HUES6 (cell line): ENCODE results near the gene TSSK2.

Experiments
- H3K27ac ChIP-seq: 2 replicates; pipeline ENCODE4 v1.7.0; 2013; ENCODE audit warnings: low read depth, mild to moderate bottlenecking, low read length, inconsistent platforms
- H3K27me3 ChIP-seq: 2 replicates; pipeline ENCODE4 v1.6.1; 2013; ENCODE audit warnings: low read length; ENCODE audit not compliant: control insufficient read depth, insufficient read depth
- H3K36me3 ChIP-seq: 2 replicates; pipeline ENCODE4 v1.6.1; 2013; ENCODE audit warnings: low read length; ENCODE audit not compliant: control insufficient read depth, insufficient read depth
- H3K4me1 ChIP-seq: 2 replicates; pipeline ENCODE4 v1.6.1; 2013; ENCODE audit warnings: low read length; ENCODE audit not compliant: control insufficient read depth, insufficient read depth
- H3K4me3 ChIP-seq: 2 replicates; pipeline ENCODE4 v1.5.1; 2013; ENCODE audit warnings: low read depth, low read length
- H3K9ac ChIP-seq: one replicate; pipeline ENCODE4 v1.6.1; 2013; ENCODE audit warnings: mild to moderate bottlenecking, low read length
- H3K9me3 ChIP-seq: 2 replicates; pipeline ENCODE4 v1.6.1; 2013; ENCODE audit warnings: low read depth, low read length; ENCODE audit not compliant: control insufficient read depth, insufficient read depth

TSSK2 gene

GRCh38 chr22:19107730-19108074 is 23.4 kb upstream of the TSSK2 start:
- H3K27ac ChIP-seq: no peak overlapping the region

GRCh38 chr22:19108807-19109197 is 22.3 kb upstream of the TSSK2 start:
- no peaks in the 10 kb centered on the region for H3K27me3 ChIP-seq
- no peaks in the 10 kb centered on the region for H3K9me3 ChIP-seq
- H3K9ac ChIP-seq: no peak overlapping the region
- H3K4me1 ChIP-seq: peaks cover 21% of the 10 kb centered on the region
- no peak overlapping the region for H3K4me3 ChIP-seq
- no peak overlapping the region for H3K27ac ChIP-seq
- no peaks in the 10 kb centered on the region for H3K36me3 ChIP-seq

More at GRCh38 chr22:19107730-19108074, 23.4 kb upstream of the TSSK2 start:
- no peaks in the 10 kb centered on the region for H3K27me3 ChIP-seq
- H3K36me3 ChIP-seq: no peaks in the 10 kb centered on the region
- no peak overlapping the region for H3K9ac ChIP-seq
- H3K4me3 ChIP-seq: no peak overlapping the region
- H3K4me1 ChIP-seq: peaks cover 21% of the 10 kb centered on the region
- H3K9me3 ChIP-seq: no peaks in the 10 kb centered on the region

GRCh38 chr22:19109198-19110063 is 21.7 kb upstream of the TSSK2 start:
- no peak overlapping the region for H3K9ac ChIP-seq
- H3K36me3 ChIP-seq: no peaks in the 10 kb centered on the region
- no peak overlapping the region for H3K4me3 ChIP-seq
- peaks cover 21% of the 10 kb centered on the region for H3K4me1 ChIP-seq
- no peaks in the 10 kb centered on the region for H3K27me3 ChIP-seq
- no peak overlapping the region for H3K27ac ChIP-seq
- no peaks in the 10 kb centered on the region for H3K9me3 ChIP-seq

DNA sequence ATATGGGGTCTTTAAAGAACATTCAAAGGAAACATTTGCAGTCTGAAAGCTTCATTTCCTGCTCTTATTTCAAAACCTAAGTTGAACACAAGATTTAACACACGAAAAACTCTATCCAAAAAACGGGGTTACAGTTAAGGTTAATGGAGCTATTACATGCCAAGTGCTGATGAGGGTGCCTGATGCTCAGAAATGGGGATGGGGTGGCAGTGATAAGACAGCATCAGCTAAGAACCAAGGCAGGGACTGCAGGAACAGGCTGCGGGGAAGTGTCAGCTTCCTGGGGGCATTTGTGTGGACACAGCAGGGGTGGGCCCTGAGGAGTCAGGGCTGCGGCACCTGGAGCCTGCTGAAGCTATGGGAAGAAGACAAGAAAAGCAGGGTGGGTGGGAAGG is 21.0 kb upstream of the TSSK2 start:
- Histone ChIP-seq H3K4me1 (peaks cover 21% of the 10 kb centered on the region), H3K9me3 (no peaks in the 10 kb centered on the region), H3K27ac (no peak overlapping the region), H3K27me3 (no peaks in the 10 kb centered on the region), H3K4me3 (no peak overlapping the region), H3K36me3 (no peaks in the 10 kb centered on the region), H3K9ac (no peak overlapping the region)

DNA sequence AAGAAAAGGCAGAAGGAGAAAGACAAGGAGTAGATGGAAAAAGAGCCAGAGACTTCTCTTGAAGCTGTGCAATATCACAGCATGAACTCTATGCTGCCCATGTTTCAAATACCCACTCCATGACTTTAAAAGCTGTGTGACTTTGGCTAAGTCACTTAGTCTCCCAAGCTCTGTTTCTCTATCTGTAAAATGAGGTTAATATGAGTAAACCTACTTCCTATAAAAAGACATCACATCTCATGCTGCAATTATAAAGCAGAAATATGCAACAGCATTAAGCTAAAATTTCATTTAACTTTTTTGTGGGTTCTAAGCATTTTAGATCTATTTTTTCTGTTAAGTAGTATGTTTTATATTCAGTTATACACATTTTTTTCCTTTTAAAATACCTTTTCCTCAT is 20.5 kb upstream of the TSSK2 start:
- H3K27me3 ChIP-seq: no peaks in the 10 kb centered on the region
- H3K9ac ChIP-seq: no peak overlapping the region
- H3K36me3 ChIP-seq: no peaks in the 10 kb centered on the region
- peaks cover 21% of the 10 kb centered on the region for H3K4me1 ChIP-seq
- H3K4me3 ChIP-seq: no peak overlapping the region
- H3K27ac ChIP-seq: no peak overlapping the region
- H3K9me3 ChIP-seq: no peaks in the 10 kb centered on the region

- Histone ChIP-seq H3K27me3 (no peaks in the 10 kb centered on the region), H3K4me3 (no peak overlapping the region), H3K9me3 (no peaks in the 10 kb centered on the region), H3K36me3 (no peaks in the 10 kb centered on the region), H3K4me1 (peaks cover 21% of the 10 kb centered on the region), H3K9ac (no peak overlapping the region), H3K27ac (no peak overlapping the region)
Measured at GRCh38 chr22:19111140-19111539, 20.0 kb upstream of the TSSK2 start.

DNA sequence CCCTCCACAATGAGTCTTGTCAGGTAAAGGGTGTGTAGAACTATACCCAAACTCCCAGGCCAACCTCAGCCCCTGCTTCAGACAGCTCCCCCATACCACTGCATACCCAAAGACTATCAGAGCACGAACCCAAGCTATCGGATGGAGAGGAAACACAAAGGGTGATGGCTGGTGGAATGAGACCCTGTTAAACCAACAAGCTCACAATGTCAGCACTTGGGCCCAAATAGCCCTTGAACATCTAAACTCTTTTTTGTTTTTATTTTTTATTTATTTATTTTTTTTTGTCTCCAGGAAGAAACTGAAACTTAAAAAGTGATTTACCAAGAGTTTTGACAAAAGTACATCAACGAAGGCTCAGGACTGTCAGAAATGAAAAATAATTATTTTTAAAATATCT is 19.5 kb upstream of the TSSK2 start:
- Histone ChIP-seq H3K27ac (no peak overlapping the region), H3K9ac (no peak overlapping the region), H3K27me3 (no peaks in the 10 kb centered on the region), H3K36me3 (peaks cover 1% of the 10 kb centered on the region), H3K4me3 (no peak overlapping the region), H3K4me1 (peaks cover 21% of the 10 kb centered on the region), H3K9me3 (no peaks in the 10 kb centered on the region)

- peaks cover 21% of the 10 kb centered on the region for H3K4me1 ChIP-seq
- H3K9me3 ChIP-seq: no peaks in the 10 kb centered on the region
- H3K27me3 ChIP-seq: no peaks in the 10 kb centered on the region
- H3K9ac ChIP-seq: no peak overlapping the region
- H3K36me3 ChIP-seq: peaks cover 5% of the 10 kb centered on the region
- H3K4me3 ChIP-seq: no peak overlapping the region
- H3K27ac ChIP-seq: no peak overlapping the region
Measured at GRCh38 chr22:19113429-19113828, 17.7 kb upstream of the TSSK2 start.

DNA sequence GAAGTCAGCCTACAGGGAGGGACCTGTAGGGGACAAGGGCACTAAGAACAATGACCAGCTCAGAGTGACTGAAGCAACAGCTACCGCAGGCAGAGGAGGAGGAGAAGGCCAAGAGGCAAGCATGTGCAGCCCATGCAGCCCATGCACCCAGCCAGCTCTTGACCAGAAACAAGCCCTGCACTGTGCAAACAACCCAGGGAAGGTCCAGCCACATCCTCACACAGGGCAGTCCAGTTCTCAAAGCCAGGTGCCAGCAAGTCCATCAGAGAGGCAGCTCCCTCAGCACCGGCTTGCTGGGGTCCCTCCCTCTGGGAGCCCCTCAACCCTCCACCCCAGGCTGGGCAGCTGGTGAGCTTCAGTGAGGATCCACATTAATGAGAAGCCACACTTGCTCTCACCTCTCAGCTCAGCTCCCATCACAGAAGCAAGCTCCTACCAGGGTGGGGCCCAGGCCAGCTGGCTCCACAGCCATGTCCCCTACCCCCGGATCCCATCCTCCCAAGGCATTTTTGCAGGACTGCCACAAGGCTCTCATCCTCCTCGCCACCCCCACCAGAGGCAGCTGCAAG is 16.0 kb upstream of the TSSK2 start:
- peaks cover 11% of the 10 kb centered on the region for H3K36me3 ChIP-seq
- H3K9ac ChIP-seq: no peak overlapping the region
- H3K27me3 ChIP-seq: no peaks in the 10 kb centered on the region
- H3K4me1 ChIP-seq: peaks cover 16% of the 10 kb centered on the region
- H3K9me3 ChIP-seq: no peaks in the 10 kb centered on the region
- no peak overlapping the region for H3K27ac ChIP-seq
- no peak overlapping the region for H3K4me3 ChIP-seq

DNA sequence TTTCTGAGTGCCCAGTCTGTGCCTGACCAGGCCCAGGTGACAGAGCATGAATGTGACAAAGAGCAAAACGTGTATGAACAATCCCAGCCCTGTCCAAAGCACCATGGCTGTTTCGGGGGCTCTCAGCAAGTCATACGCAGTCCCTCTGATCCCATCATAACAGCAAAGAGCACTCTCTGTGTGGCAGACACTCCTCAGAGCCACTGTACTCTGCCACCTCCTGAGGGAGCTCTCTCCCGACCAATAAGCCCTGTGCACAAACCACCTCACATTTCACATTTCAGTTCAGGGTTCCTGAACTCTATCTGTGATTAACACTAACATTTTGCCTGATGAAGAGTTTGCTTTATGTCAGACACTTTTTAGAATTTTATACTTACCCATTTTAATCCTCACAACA is 15.5 kb upstream of the TSSK2 start:
- Histone ChIP-seq H3K27ac (no peak overlapping the region), H3K4me1 (peaks cover 19% of the 10 kb centered on the region), H3K9me3 (no peaks in the 10 kb centered on the region), H3K36me3 (peaks cover 13% of the 10 kb centered on the region), H3K27me3 (no peaks in the 10 kb centered on the region), H3K9ac (no peak overlapping the region), H3K4me3 (no peak overlapping the region)

DNA sequence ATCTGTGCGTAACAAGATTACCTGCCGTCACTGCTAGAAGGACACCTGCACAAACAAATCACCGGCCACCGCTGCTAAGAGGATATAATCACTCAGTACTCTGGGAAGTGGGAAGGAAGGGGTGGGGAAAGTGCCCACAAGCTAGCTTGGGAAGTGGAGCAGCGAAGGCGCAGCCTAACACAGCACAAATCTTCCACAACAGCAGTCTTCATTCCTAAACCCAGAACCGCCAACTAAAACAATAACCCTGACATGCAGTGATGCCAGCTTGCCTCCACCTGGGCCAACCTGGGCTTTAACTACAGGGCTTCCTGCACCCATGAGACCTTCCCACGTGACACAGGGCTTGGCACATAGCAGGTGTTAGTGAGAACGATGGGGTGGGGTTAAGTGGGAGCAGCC is 14.0 kb upstream of the TSSK2 start:
- Histone ChIP-seq H3K4me3 (no peak overlapping the region), H3K9me3 (no peaks in the 10 kb centered on the region), H3K4me1 (peaks cover 13% of the 10 kb centered on the region), H3K9ac (no peak overlapping the region), H3K27ac (no peak overlapping the region), H3K36me3 (peaks cover 13% of the 10 kb centered on the region), H3K27me3 (no peaks in the 10 kb centered on the region)
